SIG-M5 treated with dmso at 0.1 percent for 504 hours (cell line): ENCODE measurements around the gene NSUN2.
"Not testable (repeated sequence)": the region's sequence is repeated elsewhere in the genome, so short reads cannot be mapped to it uniquely, and the experiment has no call there.

Experiments used
- DNase-seq: peaks from one replicate; lab custom pipeline; 2025; ENCODE audit not compliant: unreplicated experiment; lab: John Stamatoyannopoulos, UW

Gene NSUN2

GRCh38 chr5:6584727-6585126, 48.1 kb downstream of the NSUN2 start:
- no peak for DNase-seq

DNA sequence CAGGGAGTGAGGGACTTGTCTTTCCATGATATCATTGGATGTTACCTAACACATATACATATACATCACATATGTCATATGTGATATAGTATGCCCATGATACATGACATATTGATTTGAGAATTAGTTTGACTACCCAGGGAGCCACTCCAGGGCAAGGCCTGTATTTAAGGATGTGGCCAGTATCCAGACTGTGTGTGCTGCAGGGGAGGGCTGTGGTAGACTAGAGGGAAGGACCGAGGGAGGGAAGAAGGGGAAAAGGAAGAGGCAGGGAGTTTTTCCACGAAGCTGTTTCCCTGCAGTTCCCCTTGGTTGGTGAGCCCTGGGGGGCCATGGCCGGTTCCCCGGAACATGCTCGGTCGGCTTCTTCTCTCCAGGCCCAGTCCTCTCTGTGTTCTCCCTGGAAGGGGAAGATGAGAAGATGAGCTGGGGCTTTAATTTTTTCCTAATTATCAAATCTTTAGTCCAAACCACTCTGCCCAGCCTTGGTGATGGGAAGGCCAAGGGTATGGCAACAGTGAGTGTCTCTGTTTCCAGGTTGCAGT, 48.7 kb downstream of the NSUN2 start:
- no peak for DNase-seq

GRCh38 chr5:6583049-6583880, 49.6 kb downstream of the NSUN2 start:
- DNase-seq, result no peak

- DNase-seq, result no peak
These were observed 50.3 kb downstream of the NSUN2 start for GRCh38 chr5:6582507-6583048.

DNA sequence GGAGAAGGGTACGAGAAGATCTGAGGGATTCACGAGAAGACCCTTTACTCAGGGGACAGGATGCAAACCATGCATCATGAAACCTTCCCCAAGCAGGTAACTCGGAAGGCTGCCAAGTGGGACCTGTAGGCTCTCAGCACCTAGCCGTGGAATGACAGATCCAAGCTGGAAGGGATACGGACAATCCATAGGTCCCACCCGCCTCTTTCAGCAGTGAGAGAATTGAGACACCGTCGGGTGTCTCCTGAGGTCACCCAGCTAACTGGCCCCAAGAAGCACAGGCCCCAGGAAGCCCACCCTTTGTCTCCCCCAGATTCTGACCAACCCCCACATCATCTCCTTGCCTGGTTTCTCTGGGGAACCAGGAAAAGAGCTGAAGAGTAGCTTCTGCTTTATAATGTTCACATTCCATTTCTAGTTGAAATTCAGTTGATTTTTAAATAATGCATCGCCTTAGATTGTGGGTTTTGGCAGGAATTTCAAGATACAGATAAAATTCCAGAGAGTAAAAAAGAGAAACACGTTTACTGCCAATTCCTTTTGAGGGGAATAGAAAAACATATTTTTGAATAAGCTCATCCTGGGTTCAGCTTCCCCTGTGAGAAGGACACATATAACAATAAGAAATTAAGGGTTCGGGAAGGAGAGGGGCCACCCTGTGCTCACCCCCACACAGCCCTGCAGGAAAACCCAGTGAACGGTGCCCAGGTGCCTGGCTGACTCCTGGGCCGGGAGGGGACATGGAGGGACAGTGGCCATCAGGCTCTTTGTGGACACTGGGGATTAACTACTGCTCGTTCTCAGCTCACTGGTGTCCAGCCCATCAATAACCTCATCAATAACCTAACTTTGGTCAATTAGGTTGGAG, 51.1 kb downstream of the NSUN2 start:
- no peak for DNase-seq

- no peak for DNase-seq
These were observed 51.8 kb downstream of the NSUN2 start for GRCh38 chr5:6581090-6581489.

DNA sequence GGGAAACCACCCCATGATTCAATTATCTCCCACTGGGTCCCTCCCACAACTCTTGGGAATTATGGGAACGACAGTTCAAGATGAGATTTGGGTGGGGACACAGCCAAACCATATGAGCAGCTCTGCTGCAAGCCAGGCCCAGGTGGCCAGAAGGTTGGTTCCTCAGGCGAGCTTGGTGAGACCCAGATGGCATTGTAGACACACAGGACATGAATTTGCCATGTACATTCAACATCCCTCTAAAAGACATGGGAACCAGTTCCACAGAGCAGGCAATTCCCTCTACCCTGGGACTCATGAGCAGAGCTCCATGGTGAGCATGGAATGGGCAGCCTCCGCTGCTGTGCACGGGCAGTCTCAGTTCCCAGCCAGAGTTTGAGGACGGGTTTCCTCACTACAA, 53.3 kb downstream of the NSUN2 start:
- no peak for DNase-seq

DNA sequence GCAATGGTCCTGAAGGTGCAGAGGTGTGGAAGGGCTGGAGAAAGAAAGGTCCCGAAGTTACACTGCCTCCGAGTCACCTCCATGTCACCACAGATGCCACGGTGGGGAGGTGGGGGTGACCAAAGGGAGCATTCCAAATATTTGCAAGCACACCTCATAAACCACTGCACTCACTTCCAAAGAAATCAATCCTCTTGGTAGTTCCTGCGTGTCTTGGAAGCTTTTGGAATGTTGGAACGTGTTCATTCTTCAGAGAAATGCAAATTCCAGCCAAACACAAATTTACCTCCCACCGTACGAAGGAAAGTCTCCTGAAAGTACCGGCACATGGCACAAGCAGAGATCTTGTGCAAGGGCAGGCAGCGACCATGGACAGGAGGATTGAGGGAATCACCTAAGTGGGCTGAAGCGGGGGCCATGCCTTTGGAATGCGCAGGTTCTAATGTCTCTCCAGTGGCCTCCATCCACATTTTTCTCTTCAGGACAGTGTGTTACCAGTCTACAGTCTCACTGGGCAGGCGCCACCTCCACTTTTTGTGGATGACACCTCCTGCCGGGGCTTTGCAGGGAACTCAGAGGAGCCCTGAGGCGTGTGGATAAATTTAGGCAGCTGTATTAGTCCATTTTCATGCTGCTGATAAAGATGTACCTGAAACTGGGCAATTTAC, 54.0 kb downstream of the NSUN2 start:
- DNase-seq, result no peak

- DNase-seq, result peak; percentile 11
These were observed 55.9 kb downstream of the NSUN2 start for GRCh38 chr5:6576861-6577501.

DNA sequence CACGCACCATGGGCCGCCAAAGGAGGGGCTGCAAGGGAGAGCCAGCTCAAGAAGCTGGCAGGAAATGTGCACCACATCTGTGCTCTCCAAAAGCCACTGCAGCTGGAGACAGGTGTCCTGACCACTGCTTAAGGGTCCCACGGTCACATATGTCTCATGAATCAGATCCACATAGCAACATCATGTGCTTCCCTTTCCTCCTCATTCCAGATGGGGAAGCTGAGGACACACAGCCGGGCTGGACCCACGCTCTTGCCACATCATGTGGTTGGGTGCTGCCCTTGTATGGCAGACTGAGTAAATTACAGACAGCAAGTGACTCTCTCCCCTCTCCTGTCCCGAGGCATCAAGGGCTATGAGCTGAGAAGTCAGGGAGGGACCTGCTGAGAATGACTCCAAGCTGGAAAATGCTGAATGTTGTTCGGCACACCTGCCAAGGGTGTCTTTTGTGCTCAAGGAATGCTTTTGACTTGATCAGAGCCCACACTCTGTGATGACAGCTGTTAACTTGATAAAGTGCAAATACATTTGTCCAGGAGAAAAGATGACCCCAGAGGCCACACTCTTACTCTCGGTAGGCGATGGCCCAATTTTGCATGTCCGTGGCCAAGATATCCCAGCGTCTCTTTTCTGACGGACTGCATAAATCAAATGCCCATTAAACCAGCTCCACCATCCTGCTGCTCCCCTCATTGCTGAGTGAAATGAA, 58.2 kb downstream of the NSUN2 start:
- peak; percentile 19 for DNase-seq

DNA sequence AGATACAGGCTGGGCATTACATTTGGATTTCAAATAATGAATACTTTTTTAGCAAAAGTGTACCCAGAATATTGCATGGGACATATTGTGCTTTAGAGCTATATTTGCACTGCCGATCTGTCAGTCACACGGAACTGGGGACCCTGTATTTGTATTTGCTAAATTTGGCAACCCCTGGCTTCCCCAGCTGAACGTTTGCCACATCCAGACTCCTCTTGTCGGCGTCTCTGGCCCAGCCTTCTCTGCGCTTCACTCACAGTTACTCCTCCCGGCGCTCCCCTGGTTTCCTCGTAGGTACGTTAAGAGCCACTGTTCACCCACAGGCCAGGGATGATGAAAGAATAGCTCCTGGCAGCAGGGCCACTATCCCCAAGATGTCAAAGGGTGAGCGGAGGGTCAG, 58.7 kb downstream of the NSUN2 start:
- no peak for DNase-seq

- DNase-seq, result no peak
These were observed 59.2 kb downstream of the NSUN2 start for GRCh38 chr5:6573651-6574101.

DNA sequence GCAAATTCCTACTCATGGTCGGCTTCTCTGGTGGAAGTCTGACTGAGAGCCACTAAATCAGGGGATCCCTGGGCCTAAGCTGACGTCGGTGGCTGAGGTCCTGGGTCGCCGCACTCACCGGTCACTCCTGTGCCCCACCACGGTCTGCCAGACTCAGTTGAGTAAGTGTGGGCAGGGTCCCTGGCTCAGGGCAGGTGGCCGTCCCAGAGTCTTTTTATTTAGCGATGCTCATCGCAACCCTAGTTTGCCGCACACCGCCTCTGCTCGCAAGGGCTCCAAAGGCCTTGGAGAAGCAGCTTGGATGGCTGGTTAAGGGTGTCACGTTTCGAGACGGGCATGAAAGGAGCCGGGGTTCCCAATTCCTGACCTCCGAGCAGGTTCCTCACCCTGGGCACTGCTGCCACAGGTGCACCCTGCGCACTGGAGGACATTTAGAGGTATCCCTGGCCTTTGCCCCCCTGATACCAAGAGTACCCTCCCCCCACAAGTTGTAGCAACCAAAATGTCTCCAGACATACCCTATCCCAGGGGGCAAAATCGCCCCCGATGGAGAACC, 59.9 kb downstream of the NSUN2 start:
- no peak for DNase-seq

DNA sequence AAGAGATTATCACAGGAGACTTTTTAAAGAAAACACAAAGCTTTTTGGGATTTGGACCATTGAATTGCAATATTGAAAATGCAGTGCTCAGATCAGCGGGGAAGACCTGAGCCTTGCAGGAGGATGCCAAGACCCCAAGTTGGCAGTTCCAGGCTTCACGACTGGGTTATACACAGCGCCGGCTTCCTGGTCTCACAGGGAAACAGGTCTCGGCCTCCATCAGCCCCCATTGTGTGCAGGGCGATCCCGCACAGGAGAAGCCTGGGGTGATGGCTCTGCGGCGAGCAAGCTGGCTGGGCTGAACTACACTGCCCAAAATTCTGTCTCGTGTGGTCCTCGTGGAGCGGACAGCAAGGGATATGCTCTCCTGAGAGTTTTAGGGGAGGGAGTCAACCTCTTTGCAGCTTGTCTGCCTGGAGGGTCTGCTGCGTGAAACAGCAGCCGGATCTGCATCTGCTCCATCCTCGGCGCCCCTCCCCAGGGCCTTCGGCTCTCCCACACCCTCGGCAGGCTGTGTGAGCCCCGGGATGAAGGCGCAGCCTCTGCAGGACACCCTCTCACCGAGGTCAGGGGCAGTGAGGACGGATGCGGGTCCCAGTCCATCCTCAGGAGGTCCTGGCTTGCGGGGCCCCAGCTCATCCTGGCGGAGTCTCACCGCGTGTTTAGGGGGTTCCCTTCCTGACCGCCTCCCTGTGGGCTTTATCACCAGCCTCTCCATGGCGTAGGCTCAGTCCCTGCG, 60.6 kb downstream of the NSUN2 start:
- no peak for DNase-seq

DNA sequence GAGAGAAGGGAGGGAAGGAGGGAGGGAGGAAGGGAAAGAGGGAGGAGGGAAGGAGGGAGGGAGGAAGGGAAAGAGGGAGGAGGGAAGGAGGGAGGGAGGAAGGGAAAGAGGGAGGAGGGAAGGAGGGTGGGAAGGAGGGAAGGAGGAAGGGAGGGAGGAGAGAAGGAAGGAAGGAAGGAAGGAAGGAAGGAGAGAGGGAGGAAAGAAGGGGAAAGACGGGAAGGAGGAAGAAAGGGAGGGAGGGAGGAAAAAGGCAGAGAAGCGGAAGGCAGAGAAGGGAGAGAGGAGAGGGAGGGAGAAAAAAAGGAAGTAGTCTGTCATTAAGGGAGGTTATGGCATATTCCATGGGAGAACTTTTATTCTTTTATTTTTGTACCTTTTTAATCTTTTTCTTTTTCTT, 61.2 kb downstream of the NSUN2 start:
- not testable (repeated sequence) for DNase-seq

- no peak for DNase-seq
These were observed 62.3 kb downstream of the NSUN2 start for GRCh38 chr5:6570530-6570929.

DNA sequence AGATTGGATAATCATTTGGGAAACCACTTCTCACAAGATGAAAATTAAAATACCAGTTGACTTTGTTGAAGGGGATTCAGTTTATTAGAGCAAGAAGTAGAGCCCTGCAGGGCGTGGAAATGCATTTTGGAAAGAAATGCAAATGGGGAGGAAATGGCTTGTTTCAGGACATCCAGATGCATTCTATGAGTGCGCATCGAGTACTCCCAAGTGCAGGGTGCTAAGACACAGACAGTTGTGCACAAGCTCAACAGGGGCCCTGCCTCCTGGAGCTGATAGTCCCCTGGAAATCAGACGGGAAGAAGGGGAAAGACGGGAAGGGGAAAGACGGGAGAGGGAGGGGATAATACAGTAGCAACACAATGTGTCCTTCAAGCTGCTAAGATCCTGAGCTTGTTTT, 64.0 kb downstream of the NSUN2 start:
- no peak for DNase-seq

GRCh38 chr5:6568383-6568782, 64.5 kb downstream of the NSUN2 start:
- no peak for DNase-seq

DNA sequence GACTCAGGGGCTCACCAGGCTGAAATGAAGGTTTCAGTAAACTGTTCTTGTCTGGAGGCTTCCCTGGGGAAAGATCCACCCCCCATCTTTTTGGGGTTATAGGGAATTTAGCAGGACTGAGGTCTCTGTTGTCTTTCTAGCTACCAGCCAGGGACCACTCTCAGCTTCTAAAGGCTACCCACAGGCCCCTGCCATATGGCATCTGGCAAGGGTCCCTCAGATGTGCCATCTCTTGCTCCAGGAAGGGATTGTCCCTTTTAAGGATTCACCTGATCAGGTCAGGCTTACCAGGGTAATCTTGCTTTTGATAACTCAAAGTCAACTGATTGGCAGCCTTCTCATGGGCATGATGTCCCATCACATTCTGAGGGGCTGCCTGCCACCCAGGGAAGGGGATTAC, 65.0 kb downstream of the NSUN2 start:
- DNase-seq, result no peak
